Vagina (tissue), 2 donors: Measurements from ENCODE around the gene SYNE1.

ENCODE experiments used
- CTCF ChIP-seq, 3 experiments: fragments of 450-650 bp in 2 of 3; fragments of 200-600 bp in 1 of 3; sonication (generic) in 1 of 3; IDR thresholded peaks; one replicate each; pipeline ENCODE4 v1.5.1; 2017 to 2019; ENCODE audit warnings: antibody characterized with exemption in 3 of 3, mild to moderate bottlenecking in 2 of 3, moderate library complexity in 2 of 3
- POLR2AphosphoS5 ChIP-seq, 2 donors: sonication (generic); formaldehyde crosslinking; IDR thresholded peaks; one replicate each; pipeline ENCODE4 v1.9.0; 2017; ENCODE audit warnings: antibody characterized with exemption in 2 of 2, mild to moderate bottlenecking in 2 of 2, low read depth in 1 of 2; ENCODE audit not compliant: insufficient read depth in 1 of 2

DNA sequence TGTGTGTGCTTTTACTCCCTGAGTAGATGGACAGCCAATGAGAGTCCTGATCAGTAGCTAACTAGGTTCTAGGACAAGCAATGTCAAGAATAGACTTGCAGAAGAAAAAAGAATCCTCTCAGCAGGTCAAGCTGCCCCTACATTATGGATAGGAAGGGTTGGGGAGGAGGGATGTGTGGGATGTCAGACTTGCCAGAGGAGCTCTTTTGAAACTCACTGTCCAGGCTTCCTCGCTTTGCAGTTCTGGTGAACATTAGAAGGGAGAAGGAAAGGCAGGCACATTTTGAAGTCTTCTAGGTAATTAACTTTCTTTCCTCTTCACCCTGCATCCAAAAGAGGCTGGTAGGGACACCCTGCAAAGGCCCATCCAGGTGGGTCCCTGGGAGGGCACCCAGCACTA, 48.7 kb downstream of the SYNE1 start:
- TF ChIP-seq CTCF (IDR thresholded peaks at IDR 0.05) (no peak), POLR2AphosphoS5 (IDR thresholded peaks at IDR 0.05; ENCODE audit: insufficient read depth in 1 of 2, low read depth in 1 of 2) (no peak)
